GM13977 (cell line): ENCODE data around the gene SORBS2.

Source experiments
- DNase-seq: peaks from one replicate; pipeline ENCODE4 v3.0.0; 2012; ENCODE audit warnings: low spot score
- in situ Hi-C: fragments of 300-500 bp; cut with MboI; formaldehyde crosslinking; loops from one replicate; pipeline ENCODE4 v1.12.0; 2022; ENCODE audit warnings: low sequenced_read_pairs, low pct_unique_long_range_greater_than_20kb, mixed read lengths, inconsistent platforms; ENCODE audit not compliant: unreplicated experiment
- TF ChIP-seq, protein P1 (sequence below): IDR thresholded peaks from 2 replicates; pipeline ENCODE4 v1.5.1; 2012; ENCODE audit warnings: mild to moderate bottlenecking, control low read depth; ENCODE audit not compliant: insufficient read depth; ENCODE audit errors: extremely low read depth, missing control alignments

Gene SORBS2

DNA sequence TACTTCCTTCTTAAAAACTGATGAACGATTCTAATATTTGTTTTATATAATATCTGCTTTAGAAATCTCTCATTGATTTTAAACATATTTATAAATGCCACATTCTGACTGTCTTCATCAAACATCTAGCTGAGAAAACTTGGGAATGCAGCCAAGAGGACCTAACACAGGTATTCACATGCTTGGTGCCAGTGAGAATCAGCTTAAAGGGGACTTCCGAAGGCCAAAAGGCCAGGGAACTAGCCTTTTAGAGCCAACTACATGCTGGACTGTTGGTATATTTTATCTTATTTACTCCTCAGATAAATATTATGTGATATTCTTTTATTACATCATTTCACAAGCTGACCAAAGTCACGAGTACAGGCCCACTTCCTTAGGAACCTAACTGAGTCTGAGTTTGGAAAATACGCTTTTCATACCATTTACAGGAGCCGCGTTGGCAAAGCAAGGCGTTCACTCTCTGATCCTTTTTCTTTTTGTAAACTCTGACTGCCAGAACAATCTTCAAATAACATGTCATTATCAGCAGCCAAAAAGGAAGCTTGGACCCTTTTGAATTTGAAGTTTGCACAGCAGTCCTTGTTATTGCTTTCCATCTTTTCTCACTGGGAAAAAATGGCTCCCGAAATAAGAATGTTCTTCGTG is 235.6 kb downstream of the SORBS2 start:
- TF ChIP-seq, protein P1, sequence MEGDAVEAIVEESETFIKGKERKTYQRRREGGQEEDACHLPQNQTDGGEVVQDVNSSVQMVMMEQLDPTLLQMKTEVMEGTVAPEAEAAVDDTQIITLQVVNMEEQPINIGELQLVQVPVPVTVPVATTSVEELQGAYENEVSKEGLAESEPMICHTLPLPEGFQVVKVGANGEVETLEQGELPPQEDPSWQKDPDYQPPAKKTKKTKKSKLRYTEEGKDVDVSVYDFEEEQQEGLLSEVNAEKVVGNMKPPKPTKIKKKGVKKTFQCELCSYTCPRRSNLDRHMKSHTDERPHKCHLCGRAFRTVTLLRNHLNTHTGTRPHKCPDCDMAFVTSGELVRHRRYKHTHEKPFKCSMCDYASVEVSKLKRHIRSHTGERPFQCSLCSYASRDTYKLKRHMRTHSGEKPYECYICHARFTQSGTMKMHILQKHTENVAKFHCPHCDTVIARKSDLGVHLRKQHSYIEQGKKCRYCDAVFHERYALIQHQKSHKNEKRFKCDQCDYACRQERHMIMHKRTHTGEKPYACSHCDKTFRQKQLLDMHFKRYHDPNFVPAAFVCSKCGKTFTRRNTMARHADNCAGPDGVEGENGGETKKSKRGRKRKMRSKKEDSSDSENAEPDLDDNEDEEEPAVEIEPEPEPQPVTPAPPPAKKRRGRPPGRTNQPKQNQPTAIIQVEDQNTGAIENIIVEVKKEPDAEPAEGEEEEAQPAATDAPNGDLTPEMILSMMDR: no peak
- in situ Hi-C loops: no loop called here

GRCh38 chr4:185573651-185574199 is 238.3 kb downstream of the SORBS2 start:
- in situ Hi-C loops: no loop called here
- TF ChIP-seq, protein P1: no peak
- no peak for DNase-seq

More for the DNA sequence above, 235.6 kb downstream of the SORBS2 start:
- DNase-seq: no peak

DNA sequence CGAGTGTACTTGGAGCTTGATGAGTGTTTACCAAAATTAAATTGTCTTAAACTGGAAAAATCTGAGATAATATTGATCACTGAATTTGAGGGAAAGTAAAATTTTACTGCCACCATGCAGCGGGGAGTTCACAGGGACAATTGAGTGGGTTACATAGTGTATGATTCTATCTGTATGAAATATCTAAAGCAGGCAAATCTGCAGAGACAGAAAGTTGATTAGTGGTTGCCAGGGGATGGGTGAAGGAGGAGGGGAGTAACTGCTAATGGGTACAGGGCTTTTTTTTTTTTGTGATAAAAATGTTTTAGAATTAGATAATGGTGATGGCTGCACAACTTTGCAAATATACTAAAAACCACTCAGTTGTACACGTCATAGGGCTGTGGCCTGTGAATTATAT is 241.3 kb downstream of the SORBS2 start:
- TF ChIP-seq, protein P1: no peak
- no peak for DNase-seq

GRCh38 chr4:185567381-185568376 is 244.3 kb downstream of the SORBS2 start:
- in situ Hi-C loops: no loop called here
- TF ChIP-seq, protein P1: no peak
- DNase-seq: no peak

More for the DNA sequence above, 241.3 kb downstream of the SORBS2 start:
- in situ Hi-C loops: no loop called here

GRCh38 chr4:185566972-185567371 is 245.0 kb downstream of the SORBS2 start:
- no peak for DNase-seq
- in situ Hi-C loops: no loop called here
- TF ChIP-seq, protein P1: no peak

DNA sequence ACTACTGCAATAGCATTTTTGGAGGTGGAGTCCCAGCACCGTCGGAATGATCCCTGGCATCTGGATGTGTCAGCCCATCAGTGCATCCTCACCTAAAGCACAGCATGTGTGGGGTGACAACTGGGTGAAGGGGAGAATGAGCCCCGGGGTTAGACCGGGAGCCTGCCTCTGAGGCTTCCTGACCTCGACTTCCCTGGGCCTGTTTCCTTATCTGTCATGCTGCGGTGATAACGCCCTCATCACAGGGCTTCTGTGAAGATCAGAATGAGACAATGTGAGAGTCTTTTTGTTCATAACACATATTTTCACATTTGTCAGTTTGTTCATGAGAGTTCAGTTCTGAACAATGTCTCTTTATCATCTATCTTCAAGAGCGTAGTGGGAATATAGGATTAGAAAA is 245.6 kb downstream of the SORBS2 start:
- in situ Hi-C loops: no loop called here
- TF ChIP-seq, protein P1: no peak
- DNase-seq: no peak
